ENCODE results near the gene ZHX3. TPM values are rescaled to one million over a fixed set of nuclear protein-coding genes. Genes with fewer than 3 reads are reported as not detected.

Gene ZHX3
- total and polyA plus RNA-seq, 4 donors, result 3.2 to 30.0 (median 8.0) TPM

DNA sequence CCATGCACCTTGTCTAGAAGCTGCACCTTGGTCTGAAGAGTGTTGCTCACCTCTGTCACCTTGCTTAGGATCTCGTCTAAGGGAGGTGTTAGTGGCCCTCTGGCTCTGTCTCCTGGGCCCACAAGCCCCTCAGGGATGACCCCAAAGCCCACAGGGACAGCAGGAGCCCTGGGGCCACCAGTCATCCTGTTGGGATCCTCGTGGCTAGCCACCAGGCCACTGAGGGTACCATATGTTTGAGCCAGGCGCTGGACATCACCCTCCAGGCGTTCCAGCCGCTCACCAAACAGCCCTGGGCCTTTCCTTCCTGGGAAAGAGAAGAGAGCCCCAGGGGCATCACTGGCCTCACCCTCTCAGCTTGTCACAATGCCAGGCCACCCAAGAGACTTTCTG lies 45.2 kb upstream of the ZHX3 start:
- Histone ChIP-seq H3K9ac (ENCODE audit: low read depth in 1 of 2, low read length in 2 of 2) (no peak overlapping the region), H3K36me3 (ENCODE audit: control insufficient read depth in 4 of 4, insufficient read depth in 3 of 4, low read depth in 1 of 4, low read length in 3 of 4) (peaks cover 0 to 3% (median 0%) of the 10 kb centered on the region in 4 donors), H3K27ac (ENCODE audit: low read depth in 1 of 2, low read length in 2 of 2) (no peak overlapping the region), H3K27me3 (ENCODE audit: control insufficient read depth in 4 of 4, insufficient read depth in 4 of 4, low read length in 3 of 4) (peaks cover 0 to 17% (median 5%) of the 10 kb centered on the region in 4 donors), H3K9me3 (ENCODE audit: control insufficient read depth in 4 of 4, low read length in 3 of 4) (no peaks in the 10 kb centered on the region), H3K4me1 (ENCODE audit: control insufficient read depth in 4 of 4, insufficient read depth in 4 of 4, low read length in 3 of 4) (peaks cover 9 to 24% (median 16%) of the 10 kb centered on the region in 4 donors), H3K4me3 (ENCODE audit: low read depth in 1 of 3, low read length in 3 of 3) (no peak overlapping the region)
- no peak for DNase-seq (ENCODE audit: low spot score)
- TF ChIP-seq SP1 (IDR thresholded peaks at IDR 0.05) (no peak), RAD21 (IDR thresholded peaks at IDR 0.05) (no peak), HNF4A (conservative IDR thresholded peaks at IDR 0.05) (no peak)
- TF ChIP-seq, protein P1, sequence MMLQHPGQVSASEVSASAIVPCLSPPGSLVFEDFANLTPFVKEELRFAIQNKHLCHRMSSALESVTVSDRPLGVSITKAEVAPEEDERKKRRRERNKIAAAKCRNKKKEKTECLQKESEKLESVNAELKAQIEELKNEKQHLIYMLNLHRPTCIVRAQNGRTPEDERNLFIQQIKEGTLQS (IDR thresholded peaks at IDR 0.05), result no peak
- TF ChIP-seq, protein P2, sequence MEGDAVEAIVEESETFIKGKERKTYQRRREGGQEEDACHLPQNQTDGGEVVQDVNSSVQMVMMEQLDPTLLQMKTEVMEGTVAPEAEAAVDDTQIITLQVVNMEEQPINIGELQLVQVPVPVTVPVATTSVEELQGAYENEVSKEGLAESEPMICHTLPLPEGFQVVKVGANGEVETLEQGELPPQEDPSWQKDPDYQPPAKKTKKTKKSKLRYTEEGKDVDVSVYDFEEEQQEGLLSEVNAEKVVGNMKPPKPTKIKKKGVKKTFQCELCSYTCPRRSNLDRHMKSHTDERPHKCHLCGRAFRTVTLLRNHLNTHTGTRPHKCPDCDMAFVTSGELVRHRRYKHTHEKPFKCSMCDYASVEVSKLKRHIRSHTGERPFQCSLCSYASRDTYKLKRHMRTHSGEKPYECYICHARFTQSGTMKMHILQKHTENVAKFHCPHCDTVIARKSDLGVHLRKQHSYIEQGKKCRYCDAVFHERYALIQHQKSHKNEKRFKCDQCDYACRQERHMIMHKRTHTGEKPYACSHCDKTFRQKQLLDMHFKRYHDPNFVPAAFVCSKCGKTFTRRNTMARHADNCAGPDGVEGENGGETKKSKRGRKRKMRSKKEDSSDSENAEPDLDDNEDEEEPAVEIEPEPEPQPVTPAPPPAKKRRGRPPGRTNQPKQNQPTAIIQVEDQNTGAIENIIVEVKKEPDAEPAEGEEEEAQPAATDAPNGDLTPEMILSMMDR (IDR thresholded peaks at IDR 0.05; ENCODE audit: low read depth, low read length, missing input control), result no peak
- WGBS, result 85% methylated on average over 5 of the region's 5 CpGs

DNA sequence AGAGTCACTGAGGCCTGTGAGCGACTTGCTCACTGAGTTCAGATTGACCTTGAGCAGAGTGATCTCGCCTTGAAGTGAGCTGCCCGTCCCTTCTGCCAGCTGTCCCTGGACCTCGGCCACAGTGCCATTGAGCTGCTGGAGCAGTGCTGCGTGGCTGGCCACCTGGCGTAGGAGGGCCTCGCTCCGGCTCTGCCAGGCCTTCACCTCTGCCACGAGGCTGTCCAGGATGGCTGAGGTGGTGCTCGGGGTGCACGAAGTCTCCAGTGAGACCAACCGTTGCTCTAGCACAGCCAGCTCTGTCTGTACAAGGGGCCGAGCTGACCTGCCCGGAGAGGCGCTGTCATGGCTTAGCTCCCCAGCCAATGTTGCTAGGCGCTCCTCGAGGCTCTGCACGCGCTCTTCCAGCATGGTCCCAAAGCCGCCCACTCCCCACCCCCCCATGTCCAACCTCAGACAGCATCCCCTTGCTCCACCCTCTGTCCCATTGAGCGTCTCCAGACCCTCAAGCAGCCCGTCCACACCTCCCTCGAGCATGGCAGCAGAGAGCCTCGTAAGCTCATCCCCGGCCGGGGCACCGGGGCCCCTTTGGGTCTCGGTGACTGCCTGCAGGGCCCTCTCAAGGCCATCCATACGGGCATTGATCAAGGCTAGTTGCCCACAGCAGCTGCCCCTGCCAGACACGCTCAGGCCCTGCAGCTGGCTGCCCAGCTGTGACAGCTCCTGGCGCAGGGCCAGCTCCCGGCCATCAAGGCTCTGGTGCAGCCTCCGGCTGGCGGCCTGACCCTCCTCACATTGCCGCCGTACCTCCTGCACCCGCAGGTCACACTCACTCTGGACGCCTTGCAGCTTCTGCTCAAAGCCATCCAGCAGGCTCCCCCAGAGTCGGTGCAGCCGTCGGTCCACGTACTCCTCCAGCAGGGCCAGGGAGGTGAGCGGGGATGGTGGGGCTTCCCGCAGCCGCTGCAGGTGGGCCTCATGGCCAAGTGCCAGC lies 44.5 kb upstream of the ZHX3 start:
- Histone ChIP-seq H3K9me3 (ENCODE audit: control insufficient read depth in 4 of 4, low read length in 3 of 4) (no peaks in the 10 kb centered on the region), H3K27me3 (ENCODE audit: control insufficient read depth in 4 of 4, insufficient read depth in 4 of 4, low read length in 3 of 4) (peaks cover 0 to 14% (median 4%) of the 10 kb centered on the region in 4 donors), H3K4me1 (ENCODE audit: control insufficient read depth in 4 of 4, insufficient read depth in 4 of 4, low read length in 3 of 4) (peaks cover 9 to 24% (median 16%) of the 10 kb centered on the region in 4 donors), H3K4me3 (ENCODE audit: low read depth in 1 of 3, low read length in 3 of 3) (no peak overlapping the region), H3K36me3 (ENCODE audit: control insufficient read depth in 4 of 4, insufficient read depth in 3 of 4, low read depth in 1 of 4, low read length in 3 of 4) (peaks cover 0 to 3% (median 2%) of the 10 kb centered on the region in 4 donors), H3K27ac (ENCODE audit: low read depth in 1 of 2, low read length in 2 of 2) (no peak overlapping the region), H3K9ac (ENCODE audit: low read depth in 1 of 2, low read length in 2 of 2) (no peak overlapping the region)
- TF ChIP-seq, protein P3, sequence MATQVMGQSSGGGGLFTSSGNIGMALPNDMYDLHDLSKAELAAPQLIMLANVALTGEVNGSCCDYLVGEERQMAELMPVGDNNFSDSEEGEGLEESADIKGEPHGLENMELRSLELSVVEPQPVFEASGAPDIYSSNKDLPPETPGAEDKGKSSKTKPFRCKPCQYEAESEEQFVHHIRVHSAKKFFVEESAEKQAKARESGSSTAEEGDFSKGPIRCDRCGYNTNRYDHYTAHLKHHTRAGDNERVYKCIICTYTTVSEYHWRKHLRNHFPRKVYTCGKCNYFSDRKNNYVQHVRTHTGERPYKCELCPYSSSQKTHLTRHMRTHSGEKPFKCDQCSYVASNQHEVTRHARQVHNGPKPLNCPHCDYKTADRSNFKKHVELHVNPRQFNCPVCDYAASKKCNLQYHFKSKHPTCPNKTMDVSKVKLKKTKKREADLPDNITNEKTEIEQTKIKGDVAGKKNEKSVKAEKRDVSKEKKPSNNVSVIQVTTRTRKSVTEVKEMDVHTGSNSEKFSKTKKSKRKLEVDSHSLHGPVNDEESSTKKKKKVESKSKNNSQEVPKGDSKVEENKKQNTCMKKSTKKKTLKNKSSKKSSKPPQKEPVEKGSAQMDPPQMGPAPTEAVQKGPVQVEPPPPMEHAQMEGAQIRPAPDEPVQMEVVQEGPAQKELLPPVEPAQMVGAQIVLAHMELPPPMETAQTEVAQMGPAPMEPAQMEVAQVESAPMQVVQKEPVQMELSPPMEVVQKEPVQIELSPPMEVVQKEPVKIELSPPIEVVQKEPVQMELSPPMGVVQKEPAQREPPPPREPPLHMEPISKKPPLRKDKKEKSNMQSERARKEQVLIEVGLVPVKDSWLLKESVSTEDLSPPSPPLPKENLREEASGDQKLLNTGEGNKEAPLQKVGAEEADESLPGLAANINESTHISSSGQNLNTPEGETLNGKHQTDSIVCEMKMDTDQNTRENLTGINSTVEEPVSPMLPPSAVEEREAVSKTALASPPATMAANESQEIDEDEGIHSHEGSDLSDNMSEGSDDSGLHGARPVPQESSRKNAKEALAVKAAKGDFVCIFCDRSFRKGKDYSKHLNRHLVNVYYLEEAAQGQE (IDR thresholded peaks at IDR 0.05), result no peak
- TF ChIP-seq GABPA (IDR thresholded peaks at IDR 0.05 in 1 of 2, conservative IDR thresholded peaks at IDR 0.05 in 1 of 2) (no peak), SP1 (IDR thresholded peaks at IDR 0.05) (no peak), NR2F2 (IDR thresholded peaks at IDR 0.05) (no peak), FOXA2 (IDR thresholded peaks at IDR 0.05) (no peak), JUND (IDR thresholded peaks at IDR 0.05) (no peak), FOXA1 (IDR thresholded peaks at IDR 0.05) (no peak)
- TF ChIP-seq, protein P1 (IDR thresholded peaks at IDR 0.05), result no peak
- DNase-seq (ENCODE audit: low spot score), result no peak
- WGBS, result 84% methylated on average over 45 of the region's 45 CpGs

All from liver (tissue), 9 donors.